ENCODE results near the gene LRRC8C.

DNA sequence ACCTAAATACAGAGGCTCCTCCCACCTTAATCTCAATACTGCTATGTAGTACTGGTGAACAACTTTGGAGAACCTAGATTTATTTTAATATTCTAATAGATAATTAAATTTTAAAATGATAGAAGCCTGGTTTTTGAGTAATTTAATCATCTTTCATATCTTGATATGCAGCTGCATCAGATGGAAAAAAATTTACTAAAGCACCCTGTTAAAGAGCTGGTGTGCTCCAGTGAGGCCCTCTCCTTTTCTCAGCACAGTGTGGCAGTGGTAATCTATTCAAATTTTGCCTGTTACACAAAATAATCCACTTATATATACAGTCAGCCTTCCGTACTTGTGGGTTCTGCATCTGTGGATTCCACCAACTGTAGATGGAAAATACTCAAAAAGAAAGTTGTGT lies 82.8 kb downstream of the LRRC8C start:
- TF ChIP-seq CTCF (IDR thresholded peaks at IDR 0.05), result no peak
- no peak for TF ChIP-seq POLR2A (IDR thresholded peaks at IDR 0.05)
